Measurements from ENCODE around the gene TMEM63B.
"Not testable (repeated sequence)": the region's sequence is repeated elsewhere in the genome, so short reads cannot be mapped to it uniquely, and the experiment has no call there.

Gene TMEM63B

GRCh38 chr6:44093750-44094402 is 33.5 kb upstream of the TMEM63B start:
- Histone ChIP-seq H2AFZ (ENCODE audit: low read length) (no peak overlapping the region), H3K9me3 (ENCODE audit: insufficient read depth, low read depth, low read length) (no peaks in the 10 kb centered on the region), H3K4me2 (ENCODE audit: low read depth, low read length, poor library complexity, severe bottlenecking) (no peak overlapping the region), H3K27me3 (ENCODE audit: insufficient read depth, low read length, poor library complexity, severe bottlenecking) (no peaks in the 10 kb centered on the region), H3K36me3 (ENCODE audit: insufficient read depth, low read length) (no peaks in the 10 kb centered on the region), H3F3A (ENCODE audit: low read depth) (no peaks in the 10 kb centered on the region), H3K79me2 (ENCODE audit: insufficient read depth, low read length) (no peaks in the 10 kb centered on the region), H3K9me2 (replicated peaks; ENCODE audit: low read depth, low read length) (no peaks in the 10 kb centered on the region), H3K4me1 (ENCODE audit: insufficient read depth, low read length, poor library complexity, severe bottlenecking) (no peaks in the 10 kb centered on the region), H4K20me1 (ENCODE audit: insufficient read depth, low read length, poor library complexity, severe bottlenecking) (no peaks in the 10 kb centered on the region), H3K9ac (ENCODE audit: low read depth, low read length, poor library complexity, severe bottlenecking) (no peak overlapping the region), H3K4me3 (ENCODE audit: low read length, poor library complexity, severe bottlenecking) (no peak overlapping the region)
- no peak for TF ChIP-seq EZH2phosphoT487 (IDR thresholded peaks at IDR 0.05; ENCODE audit: borderline replicate concordance)
- TF ChIP-seq CTCF (conservative IDR thresholded peaks at IDR 0.05; ENCODE audit: low read length), result no peak

- no peaks in the 10 kb centered on the region for H3K27me3 ChIP-seq (ENCODE audit: insufficient read depth, low read length, poor library complexity, severe bottlenecking)
- TF ChIP-seq CTCF (conservative IDR thresholded peaks at IDR 0.05; ENCODE audit: low read length), result no peak
- TF ChIP-seq EZH2phosphoT487 (IDR thresholded peaks at IDR 0.05; ENCODE audit: borderline replicate concordance), result no peak
- H3K9me2 ChIP-seq (replicated peaks; ENCODE audit: low read depth, low read length), result no peaks in the 10 kb centered on the region
- no peak overlapping the region for H3K4me3 ChIP-seq (ENCODE audit: low read length, poor library complexity, severe bottlenecking)
- H3K4me1 ChIP-seq (ENCODE audit: insufficient read depth, low read length, poor library complexity, severe bottlenecking), result no peaks in the 10 kb centered on the region
- H3K9me3 ChIP-seq (ENCODE audit: insufficient read depth, low read depth, low read length), result no peaks in the 10 kb centered on the region
- H3K9ac ChIP-seq (ENCODE audit: low read depth, low read length, poor library complexity, severe bottlenecking), result no peak overlapping the region
- H2AFZ ChIP-seq (ENCODE audit: low read length), result no peak overlapping the region
- H3K4me2 ChIP-seq (ENCODE audit: low read depth, low read length, poor library complexity, severe bottlenecking), result no peak overlapping the region
- H3F3A ChIP-seq (ENCODE audit: low read depth), result no peaks in the 10 kb centered on the region
- no peaks in the 10 kb centered on the region for H4K20me1 ChIP-seq (ENCODE audit: insufficient read depth, low read length, poor library complexity, severe bottlenecking)
- H3K79me2 ChIP-seq (ENCODE audit: insufficient read depth, low read length), result no peaks in the 10 kb centered on the region
- no peaks in the 10 kb centered on the region for H3K36me3 ChIP-seq (ENCODE audit: insufficient read depth, low read length)
Observed at GRCh38 chr6:44094403-44095242, 32.7 kb upstream of the TMEM63B start.

- H3K79me2 ChIP-seq (ENCODE audit: insufficient read depth, low read length); H3K4me1 ChIP-seq (ENCODE audit: insufficient read depth, low read length, poor library complexity, severe bottlenecking); H3F3A ChIP-seq (ENCODE audit: low read depth); H2AFZ ChIP-seq (ENCODE audit: low read length); H3K36me3 ChIP-seq (ENCODE audit: insufficient read depth, low read length); H3K9me3 ChIP-seq (ENCODE audit: insufficient read depth, low read depth, low read length); H3K9me2 ChIP-seq (replicated peaks; ENCODE audit: low read depth, low read length); H3K27me3 ChIP-seq (ENCODE audit: insufficient read depth, low read length, poor library complexity, severe bottlenecking); H3K9ac ChIP-seq (ENCODE audit: low read depth, low read length, poor library complexity, severe bottlenecking); H3K4me2 ChIP-seq (ENCODE audit: low read depth, low read length, poor library complexity, severe bottlenecking); H4K20me1 ChIP-seq (ENCODE audit: insufficient read depth, low read length, poor library complexity, severe bottlenecking); H3K4me3 ChIP-seq (ENCODE audit: low read length, poor library complexity, severe bottlenecking): not testable (repeated sequence)
Observed at GRCh38 chr6:44095243-44095623, 32.1 kb upstream of the TMEM63B start.

All from Loucy (cell line).